SH-SY5Y (cell line): ENCODE data around the gene OSBPL7.

Source experiments
- GATA2 ChIP-seq: IDR thresholded peaks from 2 replicates; pipeline ENCODE4 v1.6.1; 2011; ENCODE audit warnings: mild to moderate bottlenecking, low read depth, low read length
- GATA3 ChIP-seq: IDR thresholded peaks from 2 replicates; pipeline ENCODE4 v1.6.1; 2011; ENCODE audit warnings: low read depth, mild to moderate bottlenecking, low read length, moderate library complexity

OSBPL7 gene

GRCh38 chr17:47821031-47821423 is 567 bp downstream of the OSBPL7 start:
- TF ChIP-seq GATA3 (no peak), GATA2 (no peak)

GRCh38 chr17:47820033-47820789 is 1.4 kb downstream of the OSBPL7 start:
- TF ChIP-seq GATA2, result no peak
- no peak for TF ChIP-seq GATA3

- TF ChIP-seq GATA3 (no peak), GATA2 (no peak)
Observed at GRCh38 chr17:47819475-47819874, 2.1 kb downstream of the OSBPL7 start.

DNA sequence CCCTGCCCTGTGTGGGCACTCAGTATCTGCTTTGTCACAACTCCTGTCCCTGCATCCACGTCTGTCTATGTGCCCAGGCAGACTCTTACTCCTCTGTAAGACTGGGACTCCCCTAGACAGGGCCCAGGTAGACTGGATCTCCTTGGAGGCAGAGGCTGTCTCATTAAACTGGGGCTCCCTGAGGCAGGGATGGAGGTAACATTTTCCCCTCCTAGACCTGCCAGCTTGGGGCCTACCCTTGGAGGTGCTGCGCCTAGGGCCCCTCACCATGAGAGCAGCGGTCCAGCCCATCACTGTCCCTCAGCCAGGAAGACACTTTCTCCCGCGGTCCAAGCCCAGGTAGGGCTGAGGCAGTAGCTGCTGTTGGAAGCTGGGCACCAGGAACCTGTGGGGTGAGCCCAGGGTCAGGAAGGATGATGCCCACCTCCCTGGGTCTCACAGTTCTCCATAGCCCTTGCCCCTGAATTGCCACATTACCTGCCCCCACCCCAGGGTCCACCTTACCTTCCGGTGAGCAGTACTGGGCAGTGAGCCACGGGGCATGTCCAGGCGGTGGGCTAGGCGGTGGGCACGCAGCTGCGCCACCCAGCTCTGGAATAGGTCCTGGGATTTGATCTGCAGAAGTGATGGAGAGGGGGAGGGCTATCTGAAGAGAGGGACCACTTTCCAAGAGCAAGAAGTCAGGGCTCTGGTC is 3.4 kb downstream of the OSBPL7 start:
- TF ChIP-seq GATA3 (no peak), GATA2 (no peak)

GRCh38 chr17:47816947-47817346 is 4.6 kb downstream of the OSBPL7 start:
- TF ChIP-seq GATA3, result no peak
- no peak for TF ChIP-seq GATA2

- TF ChIP-seq GATA2 (no peak), GATA3 (no peak)
Observed at GRCh38 chr17:47816111-47816735, 5.4 kb downstream of the OSBPL7 start.

DNA sequence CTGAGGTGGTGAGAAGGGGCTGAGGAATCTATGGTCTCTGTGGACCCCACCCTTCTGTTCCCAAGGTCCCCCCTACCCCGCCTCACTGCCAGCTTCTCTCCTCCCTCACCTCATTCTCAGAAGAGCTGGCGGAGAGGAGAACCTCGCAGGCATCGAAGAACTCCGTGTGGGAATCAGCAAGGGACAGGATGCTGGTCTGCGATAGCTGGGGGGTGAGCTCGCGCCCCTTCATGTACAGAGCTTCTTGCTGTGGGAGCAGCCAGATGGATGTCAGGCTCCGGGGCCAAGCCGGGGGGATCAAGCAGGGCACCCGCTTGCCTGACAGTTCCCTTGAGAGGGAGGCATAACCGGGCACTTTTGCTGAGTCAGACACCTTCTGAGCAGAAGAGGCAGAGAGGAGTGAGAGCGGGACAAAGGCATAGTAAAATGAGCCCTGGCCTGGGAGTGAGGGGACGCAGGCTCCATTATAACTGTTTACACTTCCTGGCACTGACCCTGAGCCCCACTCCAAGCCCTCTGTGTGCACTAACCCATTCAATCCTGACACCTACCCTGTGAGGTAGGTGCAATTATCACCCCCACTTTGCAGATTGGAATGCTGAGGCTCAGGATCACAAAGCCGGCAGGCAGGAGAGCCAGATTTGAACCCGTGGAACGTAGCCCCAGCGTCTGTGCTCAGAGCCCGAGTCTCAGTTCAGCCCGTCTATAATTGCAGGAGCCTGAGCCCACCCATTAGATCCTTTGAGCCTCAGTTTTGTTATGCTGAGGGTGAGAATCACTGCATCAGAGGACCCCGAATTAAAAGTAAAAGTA is 6.3 kb downstream of the OSBPL7 start:
- TF ChIP-seq GATA3 (no peak), GATA2 (no peak)

- TF ChIP-seq GATA2 (no peak), GATA3 (no peak)
Observed at GRCh38 chr17:47813512-47814031, 8.0 kb downstream of the OSBPL7 start.

DNA sequence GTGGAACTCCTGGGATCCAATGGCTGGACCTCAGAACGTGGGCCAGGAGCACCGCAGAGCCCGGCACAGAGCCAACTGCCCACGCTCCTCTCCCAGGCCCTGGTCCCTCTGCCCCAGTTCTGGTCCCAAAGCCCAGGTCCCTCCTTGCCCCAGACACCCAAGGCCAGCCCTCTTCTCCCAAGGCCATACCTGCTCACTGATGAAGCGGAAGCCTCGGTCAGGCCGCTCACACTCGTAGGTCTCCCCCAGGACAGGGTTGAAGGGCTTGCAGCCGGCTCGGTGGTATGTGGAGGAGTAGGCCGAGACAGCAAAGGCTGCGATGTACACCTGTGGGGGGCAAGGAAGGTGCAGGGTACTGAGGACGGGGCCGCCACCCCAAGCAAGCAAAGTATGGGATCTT is 8.5 kb downstream of the OSBPL7 start:
- TF ChIP-seq GATA3 (no peak), GATA2 (no peak)

DNA sequence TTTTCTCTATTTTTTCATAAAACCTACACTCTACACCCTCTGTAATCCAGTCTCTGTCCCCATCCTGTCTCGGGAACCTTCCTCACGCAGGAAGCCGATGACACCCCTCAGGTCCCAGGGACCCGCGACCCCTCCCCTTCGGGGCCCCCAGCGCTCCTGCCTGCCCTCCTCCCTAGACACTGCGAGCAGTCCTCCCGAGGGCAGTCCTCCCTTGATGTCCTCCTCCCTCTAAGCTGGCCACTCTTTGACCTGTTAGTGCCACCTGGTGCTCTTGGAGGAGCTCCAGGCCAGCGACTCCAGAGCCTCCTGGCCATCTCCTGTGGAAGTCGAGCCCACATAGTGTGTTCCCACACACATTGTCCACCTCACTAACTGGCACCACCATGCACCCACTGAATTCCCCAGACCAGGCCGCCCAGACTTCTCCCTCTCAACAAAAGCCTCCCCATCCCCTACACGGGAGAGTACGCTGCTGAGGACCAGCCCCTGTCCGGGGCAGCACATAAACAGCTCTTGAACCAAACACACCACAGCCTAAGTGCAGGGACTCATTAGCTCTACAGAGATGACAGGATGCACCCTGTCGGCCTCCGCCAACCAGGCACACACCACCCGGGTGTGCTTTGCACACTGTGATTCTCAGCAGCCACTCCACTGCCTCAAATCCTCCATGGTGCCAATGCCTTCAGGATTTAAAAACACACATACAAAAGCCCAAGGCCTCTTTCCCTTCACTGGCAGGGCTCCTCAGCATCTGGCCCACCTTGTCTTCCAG is 9.3 kb downstream of the OSBPL7 start:
- TF ChIP-seq GATA3 (no peak), GATA2 (no peak)

DNA sequence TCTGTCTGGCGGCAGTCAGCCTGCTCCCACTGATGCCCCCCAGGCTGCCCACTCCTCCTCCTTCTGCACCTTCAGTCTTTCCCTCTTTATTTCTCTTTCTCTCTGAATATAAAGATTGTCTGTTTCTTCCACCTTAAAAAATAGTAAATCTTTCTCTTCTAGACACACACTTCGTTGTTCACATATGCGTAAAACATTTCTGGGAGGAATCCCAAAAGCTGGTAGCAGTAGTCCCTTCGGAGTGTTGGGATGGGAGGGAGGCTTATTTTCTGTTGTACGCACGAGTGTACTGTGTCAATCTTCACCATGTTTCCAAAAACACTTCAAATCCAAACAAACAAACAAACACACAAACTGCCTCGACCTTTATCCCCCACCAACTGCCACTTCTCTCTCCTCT is 9.9 kb downstream of the OSBPL7 start:
- TF ChIP-seq GATA3 (no peak), GATA2 (no peak)

GRCh38 chr17:47810901-47811635 is 10.5 kb downstream of the OSBPL7 start:
- TF ChIP-seq GATA3 (no peak), GATA2 (no peak)

DNA sequence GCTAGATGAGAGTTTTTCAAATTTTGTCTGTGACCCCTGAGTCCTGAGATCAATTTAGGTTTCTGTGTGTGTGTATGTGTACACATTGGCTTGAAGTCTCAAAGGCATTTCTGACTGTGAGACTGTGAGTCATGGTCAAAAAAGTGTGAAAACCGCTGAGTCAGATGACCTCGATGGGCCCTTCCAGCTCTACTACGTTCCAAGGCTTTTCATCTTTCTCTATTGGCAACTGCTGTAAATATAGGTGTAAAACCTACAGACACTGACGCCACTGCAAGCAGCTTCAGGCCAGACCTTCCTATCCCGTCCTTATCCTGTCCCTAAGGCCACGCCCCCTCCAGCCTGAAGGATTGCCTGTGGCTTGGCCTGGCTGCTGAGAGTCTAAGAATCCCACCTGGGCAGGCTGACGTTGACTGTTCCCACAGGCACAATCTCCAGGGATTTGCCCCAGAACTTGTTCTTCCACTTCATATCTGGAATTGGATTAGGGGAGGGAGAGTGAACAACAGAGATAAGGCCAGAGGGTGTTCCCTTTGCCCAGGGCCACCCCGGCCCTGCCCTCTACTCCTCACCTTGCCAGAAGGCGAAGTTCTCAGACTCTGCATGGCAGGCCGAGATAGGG is 11.3 kb downstream of the OSBPL7 start:
- TF ChIP-seq GATA2 (no peak), GATA3 (no peak)
